HEK293 (cell line): Measurements from ENCODE around the gene VSIG1.

ENCODE experiments used
- CTCF ChIA-PET: fragments of 350-600 bp; formaldehyde crosslinking; extraction: SDS; loops from one replicate; lab custom pipeline; 2021; ENCODE audit warnings: antibody characterized with exemption; lab: Yijun Ruan, JAX
- POLR2A ChIA-PET: fragments of 300-600 bp; formaldehyde crosslinking; extraction: SDS; loops from one replicate; lab custom pipeline; 2020; ENCODE audit warnings: antibody characterized with exemption, inconsistent platforms; lab: Yijun Ruan, JAX
- H3K27ac ChIP-seq: fragments of 200-500 bp; sonication (Bioruptor generic); 2 replicates; pipeline ENCODE4 v1.5.1; 2014; ENCODE audit warnings: low read depth, low read length, control low read depth, inconsistent platforms; ENCODE audit errors: extremely low read depth
- H3K36me3 ChIP-seq, 2 experiments: fragments of 200-500 bp in 1 of 2; sonication (Bioruptor generic) in 1 of 2; 1 replicate in 1 of 2; 2 replicates in 1 of 2; pipeline ENCODE4 v1.5.1; 2014 to 2017; ENCODE audit warnings: inconsistent platforms in 2 of 2, low read length in 2 of 2; ENCODE audit not compliant: control insufficient read depth in 2 of 2, insufficient read depth in 1 of 2
- H3K4me1 ChIP-seq: fragments of 200-500 bp; sonication (Bioruptor generic); 2 replicates; pipeline ENCODE4 v1.5.1; 2014; ENCODE audit warnings: mild to moderate bottlenecking, low read length, inconsistent platforms; ENCODE audit not compliant: control insufficient read depth, insufficient read depth
- H3K4me3 ChIP-seq: 2 replicates; pipeline ENCODE4 v1.5.1; 2011; ENCODE audit warnings: low read depth, mild to moderate bottlenecking, control low read depth, low read length, moderate library complexity
- H3K9me3 ChIP-seq: fragments of 200-500 bp; sonication (Bioruptor generic); 2 replicates; pipeline ENCODE4 v1.5.1; 2014; ENCODE audit warnings: low read depth, low read length, inconsistent platforms; ENCODE audit not compliant: control insufficient read depth, insufficient read depth
- CTCF ChIP-seq: fragments of 450-650 bp; formaldehyde crosslinking; IDR thresholded peaks from 2 replicates; pipeline ENCODE4 v1.5.1; 2016; ENCODE audit warnings: missing biosample characterization, missing genetic modification characterization
- HOXA7 ChIP-seq: sonication (generic); formaldehyde crosslinking; IDR thresholded peaks from 2 replicates; pipeline ENCODE4 v1.8.1; 2022; ENCODE audit warnings: missing genetic modification reagents, borderline replicate concordance
- YY2 ChIP-seq: fragments of 450-650 bp; formaldehyde crosslinking; IDR thresholded peaks from 2 replicates; pipeline ENCODE4 v1.5.1; 2016; ENCODE audit warnings: missing biosample characterization, missing genetic modification characterization
- ZBTB20 ChIP-seq: fragments of 450-650 bp; formaldehyde crosslinking; IDR thresholded peaks from 2 replicates; pipeline ENCODE4 v1.5.1; 2016; ENCODE audit warnings: missing biosample characterization, missing genetic modification characterization
- ZIC2 ChIP-seq: fragments of 450-650 bp; formaldehyde crosslinking; IDR thresholded peaks from 2 replicates; pipeline ENCODE4 v1.5.1; 2016; ENCODE audit warnings: missing biosample characterization, missing genetic modification characterization
- ZNF157 ChIP-seq: fragments of 450-650 bp; formaldehyde crosslinking; IDR thresholded peaks from 2 replicates; pipeline ENCODE4 v1.5.1; 2016; ENCODE audit warnings: missing biosample characterization, missing genetic modification characterization
- ZNF266 ChIP-seq: fragments of 450-650 bp; formaldehyde crosslinking; IDR thresholded peaks from 2 replicates; pipeline ENCODE4 v1.5.1; 2016; ENCODE audit warnings: missing biosample characterization, missing genetic modification characterization, low read depth
- ZNF350 ChIP-seq: fragments of 450-650 bp; formaldehyde crosslinking; IDR thresholded peaks from 2 replicates; pipeline ENCODE4 v1.5.0; 2017; ENCODE audit warnings: missing biosample characterization, mild to moderate bottlenecking, missing genetic modification characterization
- ZNF366 ChIP-seq: fragments of 450-650 bp; formaldehyde crosslinking; conservative IDR thresholded peaks from 2 replicates; pipeline ENCODE4 v1.5.1; 2016; ENCODE audit warnings: missing biosample characterization, missing genetic modification characterization
- ZNF423 ChIP-seq: fragments of 450-650 bp; formaldehyde crosslinking; IDR thresholded peaks from 2 replicates; pipeline ENCODE4 v1.5.1; 2016; ENCODE audit warnings: missing biosample characterization, missing genetic modification characterization
- ZNF510 ChIP-seq: fragments of 450-650 bp; formaldehyde crosslinking; IDR thresholded peaks from 2 replicates; pipeline ENCODE4 v1.5.1; 2018; ENCODE audit warnings: mild to moderate bottlenecking, missing genetic modification characterization, missing biosample characterization; ENCODE audit not compliant: insufficient replicate concordance
- ZNF521 ChIP-seq: fragments of 450-650 bp; formaldehyde crosslinking; IDR thresholded peaks from 2 replicates; pipeline ENCODE4 v1.5.1; 2017; ENCODE audit warnings: missing biosample characterization, mild to moderate bottlenecking, missing genetic modification characterization
- ZNF530 ChIP-seq: fragments of 450-650 bp; formaldehyde crosslinking; IDR thresholded peaks from 2 replicates; pipeline ENCODE4 v1.5.1; 2016; ENCODE audit warnings: low read depth, missing biosample characterization, missing genetic modification characterization
- ZNF549 ChIP-seq: fragments of 450-650 bp; IDR thresholded peaks from 2 replicates; pipeline ENCODE4 v1.5.1; 2018; ENCODE audit warnings: missing biosample characterization, missing genetic modification characterization, mild to moderate bottlenecking, inconsistent platforms, moderate library complexity
- ZNF560 ChIP-seq: fragments of 450-650 bp; formaldehyde crosslinking; IDR thresholded peaks from 2 replicates; pipeline ENCODE4 v1.5.1; 2017; ENCODE audit warnings: missing biosample characterization, missing genetic modification characterization, borderline replicate concordance
- ZNF629 ChIP-seq: fragments of 450-650 bp; formaldehyde crosslinking; IDR thresholded peaks from 2 replicates; pipeline ENCODE4 v1.5.1; 2017; ENCODE audit warnings: missing biosample characterization, missing genetic modification characterization
- ZNF768 ChIP-seq: fragments of 450-650 bp; formaldehyde crosslinking; IDR thresholded peaks from 2 replicates; pipeline ENCODE4 v1.5.1; 2018; ENCODE audit warnings: missing biosample characterization, mild to moderate bottlenecking, missing genetic modification characterization
- TF ChIP-seq, protein P1 (sequence below): fragments of 450-650 bp; formaldehyde crosslinking; IDR thresholded peaks from 2 replicates; pipeline ENCODE4 v1.5.1; 2016; ENCODE audit warnings: missing biosample characterization, missing genetic modification characterization
- TF ChIP-seq, protein P2 (sequence below): fragments of 450-650 bp; formaldehyde crosslinking; IDR thresholded peaks from 2 replicates; pipeline ENCODE4 v1.5.1; 2016; ENCODE audit warnings: missing biosample characterization, missing genetic modification characterization
- TF ChIP-seq, protein P3 (sequence below): fragments of 450-650 bp; formaldehyde crosslinking; IDR thresholded peaks from 2 replicates; pipeline ENCODE4 v1.5.1; 2016; ENCODE audit warnings: missing biosample characterization, missing genetic modification characterization, low read depth

VSIG1 gene

DNA sequence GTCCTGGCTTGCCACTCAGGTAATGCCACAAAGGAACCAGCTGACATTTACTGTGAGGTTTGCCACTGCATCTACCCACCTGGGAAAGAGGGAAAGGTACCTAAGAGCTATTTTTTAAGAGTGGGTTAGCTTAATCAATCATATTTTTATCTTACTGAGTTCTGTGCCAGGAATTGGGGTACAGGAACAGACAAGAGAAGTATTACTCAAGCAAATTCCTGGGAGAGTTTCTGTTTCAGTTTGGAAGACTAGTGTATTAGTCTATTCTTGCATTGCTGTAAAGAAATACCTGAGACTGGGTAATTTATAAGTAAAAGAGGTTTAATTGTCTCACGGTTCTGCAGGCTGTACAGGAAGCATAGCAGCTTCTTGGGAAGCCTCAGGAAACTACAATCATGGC lies 23.3 kb downstream of the VSIG1 start (continued):
- no peak for TF ChIP-seq ZNF629 (tag by site-specific recombination)

- H3K4me3 ChIP-seq, result no peak overlapping the region
- ChIA-PET CTCF (interaction anchor here (0.6 to 3.4 kb wide), 15 partner anchors 9 to 1198 kb away, joined by 3 to 22 read pairs (median 4); partner anchors contain the start of genes NCBP2L and PSMD10), POLR2A (no interaction called here)
- H3K4me1 ChIP-seq, result no peaks in the 10 kb centered on the region
- H3K27ac ChIP-seq, result no peak overlapping the region
- no peaks in the 10 kb centered on the region for H3K9me3 ChIP-seq
- TF ChIP-seq ZBTB20 (tag by site-specific recombination) (peak; percentile 28; the same call in 1 of the 2 replicates), YY2 (tag by site-specific recombination) (no peak)
- H3K36me3 ChIP-seq, result no peaks in the 10 kb centered on the region
These were observed 26.0 kb downstream of the VSIG1 start for GRCh38 chrX:108070891-108071290.

GRCh38 chrX:108071578-108071977 lies 26.7 kb downstream of the VSIG1 start:
- Histone ChIP-seq H3K4me1 (no peaks in the 10 kb centered on the region), H3K9me3 (no peaks in the 10 kb centered on the region), H3K27ac (no peak overlapping the region), H3K4me3 (no peak overlapping the region), H3K36me3 (no peaks in the 10 kb centered on the region)
- TF ChIP-seq ZNF266 (no peak), ZNF510 (no peak), ZNF560 (tag by site-specific recombination) (no peak), ZNF549 (tag by site-specific recombination) (no peak), ZNF157 (tag by site-specific recombination) (no peak), ZIC2 (tag by site-specific recombination) (no peak), ZNF521 (tag by site-specific recombination) (no peak)
- ChIA-PET POLR2A (no interaction called here), CTCF (interaction anchor here (0.6 to 3.4 kb wide), 9 partner anchors 9 to 1198 kb away, joined by 3 to 22 read pairs (median 4); partner anchors contain the start of gene NCBP2L)

GRCh38 chrX:108072746-108073145 lies 27.9 kb downstream of the VSIG1 start:
- no peak for TF ChIP-seq HOXA7 (CRISPR knock-in tag)
- no peak for TF ChIP-seq ZNF350
- no peak for TF ChIP-seq ZNF530 (tag by site-specific recombination)
- no peak for TF ChIP-seq ZNF423 (tag by site-specific recombination)
- TF ChIP-seq, protein P1, sequence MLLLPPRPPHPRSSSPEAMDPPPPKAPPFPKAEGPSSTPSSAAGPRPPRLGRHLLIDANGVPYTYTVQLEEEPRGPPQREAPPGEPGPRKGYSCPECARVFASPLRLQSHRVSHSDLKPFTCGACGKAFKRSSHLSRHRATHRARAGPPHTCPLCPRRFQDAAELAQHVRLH (tag by site-specific recombination), result no peak
- no peak for TF ChIP-seq ZNF768 (tag by site-specific recombination)
- TF ChIP-seq ZNF366 (tag by site-specific recombination), result no peak
- TF ChIP-seq, protein P2, sequence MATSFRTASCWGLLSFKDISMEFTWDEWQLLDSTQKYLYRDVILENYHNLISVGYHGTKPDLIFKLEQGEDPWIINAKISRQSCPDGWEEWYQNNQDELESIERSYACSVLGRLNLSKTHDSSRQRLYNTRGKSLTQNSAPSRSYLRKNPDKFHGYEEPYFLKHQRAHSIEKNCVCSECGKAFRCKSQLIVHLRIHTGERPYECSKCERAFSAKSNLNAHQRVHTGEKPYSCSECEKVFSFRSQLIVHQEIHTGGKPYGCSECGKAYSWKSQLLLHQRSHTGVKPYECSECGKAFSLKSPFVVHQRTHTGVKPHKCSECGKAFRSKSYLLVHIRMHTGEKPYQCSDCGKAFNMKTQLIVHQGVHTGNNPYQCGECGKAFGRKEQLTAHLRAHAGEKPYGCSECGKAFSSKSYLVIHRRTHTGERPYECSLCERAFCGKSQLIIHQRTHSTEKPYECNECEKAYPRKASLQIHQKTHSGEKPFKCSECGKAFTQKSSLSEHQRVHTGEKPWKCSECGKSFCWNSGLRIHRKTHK (tag by site-specific recombination), result no peak
- TF ChIP-seq CTCF (tag by site-specific recombination), result no peak
- TF ChIP-seq, protein P3, sequence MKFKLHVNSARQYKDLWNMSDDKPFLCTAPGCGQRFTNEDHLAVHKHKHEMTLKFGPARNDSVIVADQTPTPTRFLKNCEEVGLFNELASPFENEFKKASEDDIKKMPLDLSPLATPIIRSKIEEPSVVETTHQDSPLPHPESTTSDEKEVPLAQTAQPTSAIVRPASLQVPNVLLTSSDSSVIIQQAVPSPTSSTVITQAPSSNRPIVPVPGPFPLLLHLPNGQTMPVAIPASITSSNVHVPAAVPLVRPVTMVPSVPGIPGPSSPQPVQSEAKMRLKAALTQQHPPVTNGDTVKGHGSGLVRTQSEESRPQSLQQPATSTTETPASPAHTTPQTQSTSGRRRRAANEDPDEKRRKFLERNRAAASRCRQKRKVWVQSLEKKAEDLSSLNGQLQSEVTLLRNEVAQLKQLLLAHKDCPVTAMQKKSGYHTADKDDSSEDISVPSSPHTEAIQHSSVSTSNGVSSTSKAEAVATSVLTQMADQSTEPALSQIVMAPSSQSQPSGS (tag by site-specific recombination), result no peak
- TF ChIP-seq, all 188 proteins: peak for 0
- ChIA-PET CTCF (interaction anchor here (0.7 to 1.1 kb wide), 3 partner anchors 53 to 78 kb away, joined by 3 read pairs; no protein-coding TSS in a partner anchor), POLR2A (no interaction called here)
- no peak overlapping the region for H3K4me3 ChIP-seq
- no peaks in the 10 kb centered on the region for H3K9me3 ChIP-seq
- no peak overlapping the region for H3K27ac ChIP-seq
- H3K4me1 ChIP-seq, result no peaks in the 10 kb centered on the region
- no peaks in the 10 kb centered on the region for H3K36me3 ChIP-seq
